ENCODE data around the gene GPRIN3.

DNA sequence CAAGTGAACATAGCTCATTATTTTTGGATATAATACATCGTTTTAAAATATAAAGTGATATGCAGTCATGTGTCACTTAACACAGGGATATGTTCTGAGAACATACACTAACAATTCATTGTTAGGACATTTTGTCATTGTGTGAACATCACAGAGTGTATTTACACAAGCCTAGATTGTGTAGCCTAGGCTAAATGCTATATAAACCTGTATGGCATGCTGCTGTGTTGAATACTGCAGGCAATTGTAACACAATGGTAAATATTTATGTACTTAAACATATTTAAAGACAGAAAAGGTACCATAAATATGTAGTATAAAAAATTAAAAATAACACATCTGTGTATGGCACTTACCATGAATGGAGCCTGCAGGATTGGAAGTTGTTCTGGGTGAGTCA lies 44.9 kb upstream of the GPRIN3 start:
- TF ChIP-seq, protein P1, sequence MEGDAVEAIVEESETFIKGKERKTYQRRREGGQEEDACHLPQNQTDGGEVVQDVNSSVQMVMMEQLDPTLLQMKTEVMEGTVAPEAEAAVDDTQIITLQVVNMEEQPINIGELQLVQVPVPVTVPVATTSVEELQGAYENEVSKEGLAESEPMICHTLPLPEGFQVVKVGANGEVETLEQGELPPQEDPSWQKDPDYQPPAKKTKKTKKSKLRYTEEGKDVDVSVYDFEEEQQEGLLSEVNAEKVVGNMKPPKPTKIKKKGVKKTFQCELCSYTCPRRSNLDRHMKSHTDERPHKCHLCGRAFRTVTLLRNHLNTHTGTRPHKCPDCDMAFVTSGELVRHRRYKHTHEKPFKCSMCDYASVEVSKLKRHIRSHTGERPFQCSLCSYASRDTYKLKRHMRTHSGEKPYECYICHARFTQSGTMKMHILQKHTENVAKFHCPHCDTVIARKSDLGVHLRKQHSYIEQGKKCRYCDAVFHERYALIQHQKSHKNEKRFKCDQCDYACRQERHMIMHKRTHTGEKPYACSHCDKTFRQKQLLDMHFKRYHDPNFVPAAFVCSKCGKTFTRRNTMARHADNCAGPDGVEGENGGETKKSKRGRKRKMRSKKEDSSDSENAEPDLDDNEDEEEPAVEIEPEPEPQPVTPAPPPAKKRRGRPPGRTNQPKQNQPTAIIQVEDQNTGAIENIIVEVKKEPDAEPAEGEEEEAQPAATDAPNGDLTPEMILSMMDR (conservative IDR thresholded peaks at IDR 0.05; ENCODE audit: low read depth, low read length): no peak
- no peak for TF ChIP-seq EZH2 (IDR thresholded peaks at IDR 0.05; ENCODE audit: borderline replicate concordance, low read depth, low read length, poor library complexity, severe bottlenecking)

All from A673 (cell line).